Right ventricle myocardium superior (tissue), 1 donor: ENCODE data around the gene GM2A. TPM values are rescaled to one million over a fixed set of nuclear protein-coding genes. Genes with fewer than 3 reads are reported as not detected.

Source experiments
- ATAC-seq: fragments of 200-7000 bp; cut with Tn5 transposase; one replicate; pipeline ENCODE4 v1.9.1; 2020; ENCODE audit warnings: mild to moderate bottlenecking; ENCODE audit not compliant: poor library complexity
- DNase-seq: peaks from one replicate; pipeline ENCODE4 v3.0.0-alpha.2; 2020
- intact Hi-C: fragments of 100-400 bp; cut with DNase I; formaldehyde crosslinking; loops from one replicate; pipeline ENCODE4 v1.11.2; 2022
- total RNA-seq: library from RNA; stranded (reverse); fragmentation: NEBNext Ultra II Directional; extraction: Animal tissue kit (Norgen Biotek cat#: 25700); gene quantifications from one replicate; pipeline ENCODE4 v1.2.1, GENCODE V29; 2021
- donor health status: DM: no; HTN: yes; CAD: no; lungs with severe emphysema.

Gene GM2A
- total RNA-seq, 1 donor from 2014 or later: 26.2 TPM

- intact Hi-C loops: no loop called here
- DNase-seq: no peak
Observed at GRCh38 chr5:151310932-151311331, 57.9 kb downstream of the GM2A start.

GRCh38 chr5:151312756-151313324 lies 59.9 kb downstream of the GM2A start:
- no peak for DNase-seq
- intact Hi-C loops: no loop called here
- no peak for ATAC-seq

More at GRCh38 chr5:151310932-151311331, 57.9 kb downstream of the GM2A start:
- no peak for ATAC-seq

GRCh38 chr5:151313357-151313756 lies 60.4 kb downstream of the GM2A start:
- intact Hi-C loops: no loop called here
- no peak for DNase-seq
- ATAC-seq: no peak

GRCh38 chr5:151315998-151316597 lies 63.1 kb downstream of the GM2A start:
- peak; percentile 89 for ATAC-seq
- intact Hi-C loops: no loop called here
- peak; percentile 87 for DNase-seq

- intact Hi-C loops: no loop called here
- ATAC-seq: no peak
- no peak for DNase-seq
Observed at GRCh38 chr5:151317871-151318270, 64.9 kb downstream of the GM2A start.

- DNase-seq (peak; percentile 57), ATAC-seq (peak; percentile 85)
- intact Hi-C loops: no loop called here
Observed at GRCh38 chr5:151318850-151319732, 66.1 kb downstream of the GM2A start.

Other genes starting within 250 kb of the GM2A start
- 592 TPM for gene GPX3, start 232.6 kb upstream of the GM2A start, total RNA-seq
- 126 TPM for gene TNIP1, start 172.2 kb upstream of the GM2A start, total RNA-seq
- 202 TPM for gene ANXA6, start 95.4 kb upstream of the GM2A start, total RNA-seq
- 178 TPM for gene CCDC69, start 29.1 kb upstream of the GM2A start, total RNA-seq
- gene SLC36A3, start 50.6 kb downstream of the GM2A start, total RNA-seq: not detected
- gene SLC36A2, start 94.4 kb downstream of the GM2A start, total RNA-seq: 1.2 TPM
- gene SLC36A1, start 194.4 kb downstream of the GM2A start, total RNA-seq: 4.4 TPM